Esophagus muscularis mucosa (tissue), 4 donors: ENCODE measurements around the gene RBMX2. TPM values are rescaled to one million over a fixed set of nuclear protein-coding genes. Genes with fewer than 3 reads are reported as not detected.

Experiments
- DNase-seq: peaks from one replicate; pipeline ENCODE4 v3.0.0-alpha.2; 2017; ENCODE audit errors: extremely low spot score
- H3K27ac ChIP-seq, 4 donors: fragments of 200-600 bp; sonication (generic); replicated peaks in 1 of 4; 1 replicate in 3 of 4; 2 replicates in 1 of 4; pipeline ENCODE4 v1.5.1; 2016 to 2019; ENCODE audit warnings: mild to moderate bottlenecking in 1 of 4
- H3K27me3 ChIP-seq, 4 donors: fragments of 200-600 bp; sonication (generic); one replicate each; pipeline versions ENCODE4 v1.5.1 to v1.6.0; 2016 to 2019
- H3K36me3 ChIP-seq, 4 donors: fragments of 200-600 bp; sonication (generic); one replicate each; pipeline ENCODE4 v1.5.1; 2016 to 2019
- H3K4me1 ChIP-seq, 4 donors: fragments of 200-600 bp; sonication (generic); one replicate each; pipeline ENCODE4 v1.5.1; 2016 to 2019
- H3K4me3 ChIP-seq, 4 donors: fragments of 200-600 bp; sonication (generic); 1 replicate in 2 of 4; 2 replicates in 2 of 4; pipeline ENCODE4 v1.5.1; 2016 to 2019; ENCODE audit warnings: mild to moderate bottlenecking in 4 of 4, moderate library complexity in 1 of 4
- H3K9me3 ChIP-seq, 4 donors: fragments of 200-600 bp; sonication (generic); 1 replicate in 3 of 4; 2 replicates in 1 of 4; pipeline ENCODE4 v1.5.1; 2016 to 2019
- CTCF ChIP-seq, 3 experiments: fragments of 200-600 bp in 2 of 3; fragments of 450-650 bp in 1 of 3; sonication (generic) in 2 of 3; IDR thresholded peaks; one replicate each; pipeline ENCODE4 v1.5.1; 2017 to 2019; ENCODE audit warnings: antibody characterized with exemption in 3 of 3, mild to moderate bottlenecking in 2 of 3, moderate library complexity in 1 of 3
- EP300 ChIP-seq: sonication (generic); formaldehyde crosslinking; IDR thresholded peaks from one replicate; pipeline ENCODE4 v1.6.1; 2017; ENCODE audit warnings: antibody characterized with exemption
- POLR2A ChIP-seq: fragments of 450-650 bp; IDR thresholded peaks from one replicate; pipeline ENCODE4 v1.6.1; 2017; ENCODE audit warnings: antibody characterized with exemption, moderate library complexity, mild to moderate bottlenecking, low read depth
- POLR2AphosphoS5 ChIP-seq, 2 donors: sonication (generic); formaldehyde crosslinking; IDR thresholded peaks; one replicate each; pipeline ENCODE4 v1.6.1; 2017; ENCODE audit warnings: antibody characterized with exemption in 2 of 2
- WGBS: methylation state at CpG from one replicate; pipeline ENCODE4 v1.1.5; 2018; 5-methylcytosine and 5-hydroxymethylcytosine counted together
- intact Hi-C: fragments of 100-400 bp; cut with DNase I; formaldehyde crosslinking; loops from one replicate; pipeline ENCODE4 v1.15.1; 2023
- total RNA-seq, 4 donors: library from RNA; depleted of rRNA; stranded (reverse); fragments of >200 nt; gene quantifications; one replicate each; pipeline versions ENCODE4 v1.1.0 to v1.2.1, GENCODE V29; 2016

Gene RBMX2
- total RNA-seq, 4 donors from 2014 or later = 14.2 to 20.6 (median 17.6) TPM

DNA sequence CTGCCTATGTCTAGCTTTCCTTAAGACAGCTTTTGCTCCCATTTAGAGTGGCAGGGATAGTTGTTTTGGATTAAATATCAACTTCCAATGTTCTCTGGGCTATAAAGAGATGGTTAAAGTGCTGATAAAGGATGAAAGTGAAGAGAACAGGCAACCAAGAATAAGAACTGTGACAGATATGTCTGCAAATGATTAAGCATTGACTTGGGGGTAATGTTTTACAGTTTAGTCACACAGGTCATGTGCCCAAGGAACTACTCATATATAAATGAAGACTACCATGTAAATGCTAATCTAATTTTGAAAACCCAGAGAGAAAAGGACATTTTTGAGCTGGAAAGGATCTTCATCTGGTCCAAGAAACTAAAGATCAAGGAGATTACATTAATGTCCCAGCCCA lies 42.1 kb downstream of the RBMX2 start:
- Histone ChIP-seq H3K27me3 (no peaks in the 10 kb centered on the region), H3K4me3 (no peak overlapping the region), H3K9me3 (peaks cover 0 to 9% (median 0%) of the 10 kb centered on the region in 4 donors), H3K27ac (no peak overlapping the region), H3K4me1 (no peaks in the 10 kb centered on the region), H3K36me3 (no peaks in the 10 kb centered on the region)
- intact Hi-C loops = no loop called here
- DNase-seq = no peak
- TF ChIP-seq EP300 (no peak), CTCF (IDR thresholded peaks at IDR 0.05) (no peak), POLR2A (no peak), POLR2AphosphoS5 (IDR thresholded peaks at IDR 0.05) (no peak)

DNA sequence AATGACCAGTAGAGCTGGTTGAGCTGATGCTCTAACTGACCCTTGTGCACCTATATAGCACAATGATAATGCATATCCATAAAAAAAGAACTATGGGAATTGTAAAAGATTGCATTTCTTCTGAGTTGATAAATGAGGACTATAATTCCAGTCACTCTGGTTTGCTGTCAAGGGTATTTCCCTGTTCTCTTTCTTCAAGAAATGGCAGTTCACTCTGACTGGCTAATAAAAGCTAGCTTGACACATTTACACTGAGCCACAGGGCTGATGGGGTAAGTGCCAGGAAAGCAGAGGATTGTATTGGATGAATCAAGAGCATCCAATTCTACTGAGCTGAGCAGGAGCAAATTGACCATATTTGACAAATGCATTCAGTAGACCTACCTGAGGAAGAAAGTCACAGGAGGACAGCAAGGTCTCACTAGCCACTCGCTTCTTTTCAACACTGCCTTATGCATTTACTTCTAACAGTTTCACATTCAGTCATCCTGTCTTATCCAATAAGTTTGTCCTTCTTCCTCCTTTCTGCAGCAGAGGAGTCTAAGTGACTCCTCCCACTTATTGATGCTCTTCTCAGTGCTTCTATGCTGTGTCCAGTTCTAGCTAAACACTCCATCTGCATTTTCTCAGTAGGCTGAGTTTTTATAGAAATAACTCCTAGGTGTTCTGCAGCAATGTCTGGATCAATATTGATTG lies 43.0 kb downstream of the RBMX2 start:
- Histone ChIP-seq H3K36me3 (no peaks in the 10 kb centered on the region), H3K4me3 (no peak overlapping the region), H3K9me3 (no peaks in the 10 kb centered on the region), H3K4me1 (no peaks in the 10 kb centered on the region), H3K27me3 (no peaks in the 10 kb centered on the region), H3K27ac (no peak overlapping the region)
- WGBS = 77% methylated on average over 1 of the region's 1 CpG
- DNase-seq = no peak
- intact Hi-C loops = no loop called here
- TF ChIP-seq CTCF (IDR thresholded peaks at IDR 0.05) (no peak), POLR2A (no peak), EP300 (no peak), POLR2AphosphoS5 (IDR thresholded peaks at IDR 0.05) (no peak)

DNA sequence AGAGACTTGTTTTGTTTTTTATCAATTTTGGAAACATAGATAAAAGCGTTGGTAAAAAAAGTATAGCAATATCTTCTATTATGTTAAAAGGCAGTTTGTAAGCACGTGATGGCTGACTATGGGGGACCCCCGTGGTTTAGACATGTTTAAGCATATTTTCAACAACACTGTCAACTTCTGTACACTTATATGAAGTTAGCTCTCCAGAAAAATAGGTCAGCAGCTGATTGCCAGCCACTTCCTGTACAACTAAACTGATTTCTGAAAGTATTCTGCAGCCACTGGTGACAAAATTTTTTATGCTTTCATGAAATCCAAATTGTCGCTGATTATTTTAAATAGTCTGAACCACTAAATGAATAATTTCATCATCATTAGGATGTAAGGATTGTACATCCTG lies 45.2 kb downstream of the RBMX2 start:
- no peak overlapping the region for H3K27ac ChIP-seq
- no peaks in the 10 kb centered on the region for H3K27me3 ChIP-seq
- no peaks in the 10 kb centered on the region for H3K36me3 ChIP-seq
- H3K4me3 ChIP-seq = no peak overlapping the region
- no peaks in the 10 kb centered on the region for H3K9me3 ChIP-seq
- intact Hi-C loops = no loop called here
- TF ChIP-seq CTCF (IDR thresholded peaks at IDR 0.05) (no peak), EP300 (no peak), POLR2A (no peak), POLR2AphosphoS5 (IDR thresholded peaks at IDR 0.05) (no peak)
- WGBS = 47% methylated on average over 4 of the region's 4 CpGs
- no peaks in the 10 kb centered on the region for H3K4me1 ChIP-seq
- DNase-seq = no peak

Other genes with a start within 250 kb of the RBMX2 start
- 10 to 100 TPM; 15.9 to 23.4 (median 21.6) TPM for gene AIFM1, start 236.1 kb upstream of the RBMX2 start, total RNA-seq
- gene RAB33A, start 230.0 kb upstream of the RBMX2 start, total RNA-seq = 1 to 10 TPM in 1 of 4 donors, under 1 TPM in 2, not detected in 1; 0.23 to 1.3 (median 0.91) TPM
- gene ZNF280C, start 133.1 kb upstream of the RBMX2 start, total RNA-seq = 1 to 10 TPM; 2.5 to 4.1 (median 3.4) TPM
- gene SLC25A14, start 62.1 kb upstream of the RBMX2 start, total RNA-seq = 1 to 10 TPM; 4.0 to 9.6 (median 6.9) TPM
- not detected for gene GPR119, start 16.3 kb upstream of the RBMX2 start, total RNA-seq